ACC112 (cell line): ENCODE results near the gene ADTRP.

ENCODE experiments used
- H2AFZ ChIP-seq: fragments of 200-600 bp; sonication (generic); one replicate; pipeline ENCODE4 v1.6.0; 2017; ENCODE audit warnings: antibody characterized with exemption, low read length; ENCODE audit not compliant: unreplicated experiment
- H3K27ac ChIP-seq: fragments of 200-600 bp; sonication (generic); 2 replicates; pipeline ENCODE4 v1.5.1; 2014; ENCODE audit warnings: low read depth, mild to moderate bottlenecking, antibody characterized with exemption, low read length, moderate library complexity
- H3K27me3 ChIP-seq: fragments of 200-600 bp; sonication (generic); 2 replicates; pipeline ENCODE4 v1.6.1; 2014; ENCODE audit warnings: mild to moderate bottlenecking, antibody characterized with exemption, low read length, moderate library complexity, mixed read lengths; ENCODE audit not compliant: insufficient read depth
- H3K36me3 ChIP-seq: fragments of 200-600 bp; sonication (generic); 2 replicates; pipeline ENCODE4 v1.6.1; 2016; ENCODE audit warnings: mild to moderate bottlenecking, antibody characterized with exemption, low read length, moderate library complexity, mixed read lengths; ENCODE audit not compliant: insufficient read depth
- H3K4me1 ChIP-seq: fragments of 200-600 bp; sonication (generic); one replicate; pipeline ENCODE4 v1.6.1; 2016; ENCODE audit warnings: low read length, mixed read lengths; ENCODE audit not compliant: insufficient read depth, unreplicated experiment, control insufficient read depth
- H3K4me3 ChIP-seq: fragments of 200-600 bp; sonication (generic); 2 replicates; pipeline ENCODE4 v1.5.1; 2014; ENCODE audit warnings: mild to moderate bottlenecking, low read depth, low read length
- H3K79me2 ChIP-seq: fragments of 200-600 bp; sonication (generic); one replicate; pipeline ENCODE4 v1.6.0; 2016; ENCODE audit warnings: low read length; ENCODE audit not compliant: control insufficient read depth, unreplicated experiment, insufficient read depth

Gene ADTRP

DNA sequence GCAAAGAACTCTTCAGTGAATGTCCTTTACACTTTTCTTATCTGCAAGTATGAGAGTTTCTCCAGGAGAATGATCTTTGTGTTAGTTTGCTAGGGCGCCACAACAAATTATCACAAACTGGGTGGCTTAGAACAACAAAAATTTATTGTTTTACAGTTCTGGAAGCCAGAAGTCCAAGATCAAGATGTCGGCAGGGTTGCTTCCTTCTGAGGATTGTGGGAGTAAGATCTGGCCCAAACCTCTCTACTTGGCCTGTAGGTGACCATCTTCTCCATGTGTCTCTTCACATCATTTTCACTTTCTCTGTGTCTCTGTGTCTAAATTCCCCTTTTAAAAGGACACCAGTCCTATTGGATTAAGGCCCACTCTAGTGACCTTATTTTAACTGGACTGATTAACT, 103.0 kb downstream of the ADTRP start:
- Histone ChIP-seq H3K4me3 (no peak overlapping the region), H3K79me2 (no peaks in the 10 kb centered on the region), H3K27ac (no peak overlapping the region), H3K4me1 (no peaks in the 10 kb centered on the region), H2AFZ (no peak overlapping the region), H3K36me3 (no peaks in the 10 kb centered on the region), H3K27me3 (no peaks in the 10 kb centered on the region)

DNA sequence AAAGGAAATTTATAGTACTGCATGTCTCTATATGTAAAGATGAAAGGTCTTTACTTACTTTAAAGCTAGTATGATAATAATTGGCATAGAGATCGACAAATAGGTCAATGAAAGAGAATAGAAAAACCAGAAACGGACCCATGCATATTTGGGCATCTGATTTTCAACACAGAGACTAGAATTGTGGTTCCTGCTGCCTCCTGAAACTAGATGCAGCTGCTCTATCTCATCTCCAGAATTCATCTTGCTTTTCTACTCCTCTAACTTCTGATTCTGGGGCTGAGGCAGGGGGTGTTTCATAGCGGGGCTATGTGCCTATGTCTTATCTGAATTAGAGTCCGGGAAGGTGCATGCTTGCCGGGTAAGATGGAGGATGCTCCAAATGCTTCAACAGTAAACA, 105.9 kb downstream of the ADTRP start:
- H3K4me1 ChIP-seq: no peaks in the 10 kb centered on the region
- H2AFZ ChIP-seq: no peak overlapping the region
- no peak overlapping the region for H3K27ac ChIP-seq
- H3K27me3 ChIP-seq: no peaks in the 10 kb centered on the region
- no peak overlapping the region for H3K4me3 ChIP-seq
- H3K79me2 ChIP-seq: no peaks in the 10 kb centered on the region
- no peaks in the 10 kb centered on the region for H3K36me3 ChIP-seq

DNA sequence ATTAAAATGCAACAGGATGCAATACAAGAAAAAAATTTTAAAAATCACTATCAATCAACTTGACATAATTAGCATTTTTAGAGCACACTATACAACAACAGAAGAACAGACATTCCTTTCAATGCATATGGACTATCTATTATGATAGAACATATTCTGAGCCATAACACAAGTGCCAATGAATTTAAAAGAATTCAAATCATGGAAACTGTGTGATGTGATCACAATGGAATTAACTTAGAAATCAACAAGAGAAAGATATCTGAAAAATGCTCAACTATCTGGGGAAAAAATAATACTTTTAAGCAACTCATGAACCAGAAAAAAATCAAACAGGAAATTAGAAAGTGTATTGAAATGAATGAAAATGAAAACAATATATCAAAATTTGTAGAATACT, 106.3 kb downstream of the ADTRP start:
- H3K36me3 ChIP-seq: no peaks in the 10 kb centered on the region
- H3K79me2 ChIP-seq: no peaks in the 10 kb centered on the region
- no peaks in the 10 kb centered on the region for H3K27me3 ChIP-seq
- H3K27ac ChIP-seq: no peak overlapping the region
- no peaks in the 10 kb centered on the region for H3K4me1 ChIP-seq
- H3K4me3 ChIP-seq: no peak overlapping the region
- H2AFZ ChIP-seq: no peak overlapping the region

DNA sequence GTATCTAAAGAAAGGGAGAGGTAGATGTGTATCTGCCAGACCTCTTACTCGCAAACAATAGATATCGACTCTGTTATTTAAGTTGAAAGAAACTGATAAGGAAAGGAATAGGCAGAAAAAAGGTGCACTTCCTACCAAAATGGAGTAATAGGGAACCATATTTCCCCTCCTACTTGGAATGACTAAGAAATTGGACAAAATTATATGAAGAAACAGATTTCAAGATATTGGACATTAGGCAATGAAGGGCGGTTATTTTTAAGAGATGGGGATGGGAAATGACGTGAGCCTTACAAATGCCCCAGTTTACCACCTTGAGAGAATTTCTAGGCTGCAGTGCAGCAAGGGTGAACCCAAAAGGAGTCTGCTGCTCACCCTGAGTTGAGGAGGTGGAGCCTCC, 108.9 kb downstream of the ADTRP start:
- H3K27me3 ChIP-seq: no peaks in the 10 kb centered on the region
- no peak overlapping the region for H2AFZ ChIP-seq
- no peaks in the 10 kb centered on the region for H3K79me2 ChIP-seq
- no peaks in the 10 kb centered on the region for H3K36me3 ChIP-seq
- H3K4me3 ChIP-seq: no peak overlapping the region
- no peaks in the 10 kb centered on the region for H3K4me1 ChIP-seq
- H3K27ac ChIP-seq: no peak overlapping the region

DNA sequence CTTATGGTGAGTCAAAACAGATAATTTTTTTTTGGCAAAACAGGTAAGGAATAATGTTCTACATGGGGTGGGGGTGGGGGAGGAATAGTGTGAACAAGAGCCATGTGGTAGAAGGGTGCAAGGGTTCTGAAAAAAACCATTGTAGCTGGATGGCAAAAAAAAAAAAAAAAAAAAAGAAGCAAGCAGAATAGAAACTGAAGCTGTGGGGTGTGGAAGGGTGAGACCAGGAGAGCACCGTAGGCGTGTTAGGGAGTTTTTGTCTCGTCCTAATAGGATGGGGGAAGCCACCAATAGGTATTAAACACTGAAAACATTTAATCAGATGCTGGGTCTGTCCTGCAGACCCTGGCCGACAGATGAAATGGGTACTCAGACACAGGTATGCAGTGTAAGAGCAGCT, 110.1 kb downstream of the ADTRP start:
- H3K4me1 ChIP-seq: no peaks in the 10 kb centered on the region
- H2AFZ ChIP-seq: no peak overlapping the region
- no peaks in the 10 kb centered on the region for H3K79me2 ChIP-seq
- no peak overlapping the region for H3K27ac ChIP-seq
- H3K4me3 ChIP-seq: no peak overlapping the region
- H3K36me3 ChIP-seq: no peaks in the 10 kb centered on the region
- H3K27me3 ChIP-seq: no peaks in the 10 kb centered on the region

DNA sequence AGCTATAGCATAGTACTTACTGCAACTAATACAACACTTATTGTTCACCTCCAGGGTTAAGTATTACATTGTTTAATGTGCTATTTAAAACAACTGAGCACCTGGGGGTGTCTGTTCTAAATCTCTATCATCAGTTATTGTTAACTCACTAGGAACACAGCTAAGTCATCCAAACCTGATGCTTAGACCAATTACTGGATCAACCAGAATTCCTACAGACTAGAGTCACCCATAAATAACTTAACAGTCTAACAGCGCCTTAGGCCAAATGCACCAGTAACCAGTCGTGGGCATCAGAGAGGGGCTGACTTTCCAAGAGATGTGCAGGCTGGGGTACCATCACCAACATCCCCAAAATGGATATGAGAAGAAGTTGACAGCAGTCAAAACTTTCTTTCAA, 110.7 kb downstream of the ADTRP start:
- Histone ChIP-seq H3K4me3 (no peak overlapping the region), H3K36me3 (no peaks in the 10 kb centered on the region), H3K27ac (no peak overlapping the region), H3K79me2 (no peaks in the 10 kb centered on the region), H3K4me1 (no peaks in the 10 kb centered on the region), H2AFZ (no peak overlapping the region), H3K27me3 (no peaks in the 10 kb centered on the region)

DNA sequence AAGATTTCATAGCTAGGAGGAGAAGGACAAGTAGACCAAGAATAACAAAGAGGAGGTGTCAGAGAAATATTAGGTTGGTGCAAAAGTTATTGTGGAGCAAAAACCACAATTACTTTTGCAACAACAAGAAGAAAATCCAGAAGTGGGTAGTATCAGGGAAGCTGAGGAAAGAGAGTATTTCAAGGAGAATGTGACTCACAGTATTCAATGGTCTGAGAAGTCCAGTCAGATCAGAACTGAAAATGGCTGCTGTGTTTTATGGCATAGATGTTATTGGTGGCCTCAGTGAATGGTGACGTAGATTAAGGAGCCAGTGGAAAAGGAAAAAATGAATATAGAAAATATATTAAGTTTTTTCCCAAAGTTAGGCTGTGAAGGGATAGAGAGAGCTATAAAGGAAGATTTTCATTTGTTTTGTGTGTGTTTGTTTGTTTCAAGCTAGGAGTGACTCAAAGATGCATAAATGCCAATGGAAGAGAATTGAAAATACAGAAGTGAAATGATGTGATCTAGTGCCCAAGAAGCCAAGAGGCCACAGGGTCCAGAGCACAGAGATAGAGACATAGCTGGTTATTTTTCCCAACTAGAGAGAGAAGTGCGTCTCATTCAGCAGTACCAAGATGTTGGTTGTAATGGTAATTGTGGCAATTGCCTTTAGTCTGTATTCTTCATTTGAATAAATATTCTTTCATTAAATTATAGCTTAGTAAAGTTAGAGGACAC, 112.8 kb downstream of the ADTRP start:
- Histone ChIP-seq H3K4me1 (no peaks in the 10 kb centered on the region), H3K79me2 (no peaks in the 10 kb centered on the region), H2AFZ (no peak overlapping the region), H3K27me3 (no peaks in the 10 kb centered on the region), H3K27ac (no peak overlapping the region), H3K36me3 (no peaks in the 10 kb centered on the region), H3K4me3 (no peak overlapping the region)
